ENCODE measurements around the gene TMA16.

GRCh38 chr4:163540977-163541376 is 46.5 kb downstream of the TMA16 start:
- no peak for TF ChIP-seq CTCF (IDR thresholded peaks at IDR 0.05)
- TF ChIP-seq POLR2A (IDR thresholded peaks at IDR 0.05): no peak
